A549 treated with AZD2906 at 1 μM for 4 hours (cell line): Measurements from ENCODE around the gene HLA-DRB1. TPM values are rescaled to one million over a fixed set of nuclear protein-coding genes. Genes with fewer than 3 reads are reported as not detected.

Experiments used
- total RNA-seq: library from RNA; stranded (reverse); fragments of 200-300 nt; extraction: Qiagen RNA extraction; gene quantifications from 5 replicates; pipeline ENCODE4 v1.2.3, GENCODE V29; 2022

The HLA-DRB1 gene
- total RNA-seq = not detected in 5 replicates

DNA sequence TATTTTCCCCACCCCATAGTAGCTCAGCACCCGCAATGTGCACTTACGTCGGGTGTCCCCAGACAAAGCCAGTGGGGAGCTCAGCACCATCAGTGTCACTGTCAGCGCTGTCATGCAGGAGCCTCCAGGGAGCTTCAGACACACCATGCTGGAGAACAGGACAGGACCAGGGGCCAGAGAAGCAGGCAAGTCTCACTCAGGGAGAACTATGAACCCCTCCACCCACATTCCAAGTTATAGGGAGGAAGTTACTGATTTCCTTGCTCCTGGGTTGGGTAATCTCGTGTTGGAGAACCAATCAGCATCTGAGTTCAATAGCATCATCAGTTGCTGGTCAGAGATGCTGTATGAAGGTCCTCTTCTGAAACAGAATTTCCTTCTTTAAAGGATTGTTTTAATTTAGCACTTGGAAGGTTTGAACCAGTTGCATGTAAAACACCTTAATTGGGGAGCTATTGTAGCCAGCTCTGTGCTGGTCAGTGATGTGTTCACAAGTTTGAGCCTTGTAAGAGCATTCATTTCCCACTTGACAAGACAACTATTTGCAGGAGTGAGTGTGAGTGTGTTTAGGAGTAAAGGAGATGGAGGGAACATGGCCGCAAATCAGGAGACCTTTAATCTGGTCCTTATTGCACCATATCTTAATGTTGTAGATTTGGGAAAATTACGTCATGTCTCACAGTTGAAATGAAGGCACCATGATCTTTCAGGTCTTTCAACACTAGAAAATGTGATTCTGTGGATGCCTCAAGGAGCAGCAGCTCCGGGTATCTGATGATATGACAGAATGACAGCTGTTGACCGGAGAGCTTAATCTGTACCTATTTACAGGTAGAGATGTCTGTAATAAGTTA lies at the start of gene HLA-DRB1:
Gene HLA-DRB1 (minus strand): TSS at position 253 of the 854 bp plus-strand sequence. CDS start 106 bp downstream, at position 147.

DNA sequence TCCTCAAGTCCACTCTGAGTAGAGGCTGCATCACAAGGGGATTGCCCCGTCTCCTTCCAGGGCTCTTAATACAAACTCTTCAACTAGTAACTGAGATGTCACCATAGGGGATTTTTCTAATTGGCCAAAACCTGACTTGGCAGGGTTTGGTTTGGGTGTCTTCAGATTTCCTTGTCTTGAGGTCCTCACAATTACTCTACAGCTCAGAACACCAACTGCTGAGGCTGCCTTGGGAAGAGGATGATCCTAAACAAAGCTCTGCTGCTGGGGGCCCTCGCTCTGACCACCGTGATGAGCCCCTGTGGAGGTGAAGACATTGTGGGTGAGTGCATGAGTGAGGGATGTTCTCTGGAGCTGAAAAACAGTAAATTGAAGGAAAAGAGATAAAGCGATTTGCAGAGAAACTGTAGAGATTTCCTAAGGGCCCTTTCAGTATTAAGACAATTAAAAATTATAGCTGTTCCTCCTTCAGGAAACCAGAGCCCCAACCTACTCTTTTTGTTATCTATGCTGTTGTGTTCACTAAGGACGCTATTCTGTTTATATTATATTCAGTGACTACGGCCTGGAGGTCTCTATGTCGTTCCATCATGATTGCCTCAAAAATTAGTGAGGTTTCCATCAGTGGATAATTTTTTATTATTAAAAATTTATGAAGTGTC lies 47.7 kb upstream of the HLA-DRB1 start, which contains the start of gene HLA-DQA1:
Gene HLA-DQA1 (plus strand): TSS at position 188 of the 662 bp plus-strand sequence. CDS start 53 bp downstream, at position 241.

DNA sequence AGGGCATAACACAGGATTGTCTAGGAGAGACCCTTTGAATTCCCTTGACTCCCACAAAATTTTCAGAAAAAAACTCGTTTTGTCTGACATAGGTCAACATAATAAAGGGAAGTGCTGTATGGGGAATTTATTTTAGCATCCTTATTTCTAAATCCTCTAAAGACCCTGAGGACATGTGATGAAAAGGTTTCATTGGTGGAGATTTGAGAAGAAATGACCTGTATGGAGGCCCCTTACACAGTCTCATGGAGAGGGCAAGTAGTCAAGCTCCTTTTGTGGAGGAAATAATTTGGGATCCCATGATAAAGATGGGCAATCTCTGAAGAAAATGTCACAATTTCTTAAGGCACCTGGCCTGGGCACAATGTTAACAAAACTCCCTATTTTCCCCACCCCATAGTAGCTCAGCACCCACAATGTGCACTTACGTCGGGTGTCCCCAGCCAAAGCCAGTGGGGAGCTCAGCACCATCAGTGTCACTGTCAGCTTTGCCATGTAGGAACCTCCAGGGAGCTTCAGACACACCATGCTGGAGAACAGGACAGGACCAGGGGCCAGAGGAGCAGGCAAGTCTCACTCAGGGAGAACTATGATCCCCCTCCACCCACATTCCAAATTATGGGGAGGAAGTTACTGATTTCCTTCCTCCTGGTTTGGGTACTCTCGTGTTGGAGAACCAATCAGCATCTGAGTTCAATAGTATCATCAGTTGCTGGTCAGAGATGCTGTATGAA lies 59.8 kb downstream of the HLA-DRB1 start, which contains the start of gene HLA-DRB5:
Gene HLA-DRB5 (minus strand): TSS at position 591 of the 734 bp plus-strand sequence. CDS start 63 bp downstream, at position 528.

Other genes with a start within 250 kb of the HLA-DRB1 start
- not detected in 5 replicates for gene TSBP1, start 217.9 kb downstream of the HLA-DRB1 start, total RNA-seq
- gene BTNL2, start 182.7 kb downstream of the HLA-DRB1 start, total RNA-seq = not detected in 5 replicates
- gene HLA-DRA, start 150.0 kb downstream of the HLA-DRB1 start, total RNA-seq = not detected in 5 replicates
- not detected in 5 replicates for gene HLA-DRB5, start 59.6 kb downstream of the HLA-DRB1 start, total RNA-seq
- not detected in 5 replicates for gene HLA-DQA1, start 47.6 kb upstream of the HLA-DRB1 start, total RNA-seq
- gene HLA-DQB1, start 76.8 kb upstream of the HLA-DRB1 start, total RNA-seq = not detected in 5 replicates
- gene HLA-DQA2, start 151.5 kb upstream of the HLA-DRB1 start, total RNA-seq = not detected in 5 replicates
- gene HLA-DQB2, start 173.7 kb upstream of the HLA-DRB1 start, total RNA-seq = not detected in 5 replicates
- 0.05 to 0.14 TPM (median 0.12 TPM) in 4 of 5 replicates, not detected in the other for gene HLA-DOB, start 227.2 kb upstream of the HLA-DRB1 start, total RNA-seq
- gene TAP2, start 248.9 kb upstream of the HLA-DRB1 start, total RNA-seq = 14.8 to 21.1 TPM (median 17.8 TPM) in 5 replicates